22Rv1 (cell line): ENCODE data around the gene GPHN.

Source experiments
- ZFX ChIP-seq: fragments of 450-650 bp; IDR thresholded peaks from 2 replicates; pipeline ENCODE4 v1.6.1; 2017; ENCODE audit warnings: antibody characterized with exemption, borderline replicate concordance
- TF ChIP-seq, protein P1 (sequence below): fragments of 450-650 bp; IDR thresholded peaks from 2 replicates; pipeline ENCODE4 v1.5.1; 2017; ENCODE audit warnings: mild to moderate bottlenecking

DNA sequence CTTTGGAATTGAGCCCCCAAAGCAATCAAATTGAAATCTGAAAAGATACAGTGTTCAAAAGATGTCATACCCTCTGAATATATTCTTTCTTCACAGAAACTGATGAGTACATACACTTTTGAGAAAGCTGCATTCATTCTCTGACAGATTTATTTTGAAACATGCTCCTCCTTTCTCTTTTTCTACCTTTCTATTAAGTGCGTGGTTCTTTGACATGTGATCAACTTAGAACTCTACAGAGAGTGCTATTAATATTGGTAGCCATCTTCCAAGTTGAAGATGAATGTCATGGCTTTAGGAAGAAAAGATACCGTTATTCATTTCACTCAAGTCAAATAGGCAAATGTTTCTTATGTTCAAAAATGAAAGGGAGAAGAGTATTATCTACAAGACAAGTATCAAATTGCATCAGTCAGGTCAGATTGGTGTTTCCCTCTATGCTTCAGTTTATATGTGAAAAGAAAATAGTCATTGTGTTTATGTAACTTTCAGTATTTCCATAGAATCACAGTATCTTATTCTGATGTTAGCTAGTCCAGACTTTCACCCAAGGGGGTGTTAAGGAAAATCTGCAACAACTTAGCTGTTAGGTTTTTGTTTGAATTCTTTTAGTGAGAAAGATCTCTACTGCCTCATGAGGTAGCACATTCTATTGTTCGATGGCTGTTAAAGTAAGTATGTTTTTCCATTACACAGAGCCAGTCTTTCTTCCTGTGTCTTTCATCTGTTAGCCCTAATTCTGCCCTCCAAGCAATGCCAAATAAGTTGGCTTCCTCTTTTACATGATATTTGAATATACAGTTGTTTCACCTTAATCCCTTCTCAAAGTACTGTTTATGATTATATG, 625.9 kb downstream of the GPHN start:
- TF ChIP-seq, protein P1, sequence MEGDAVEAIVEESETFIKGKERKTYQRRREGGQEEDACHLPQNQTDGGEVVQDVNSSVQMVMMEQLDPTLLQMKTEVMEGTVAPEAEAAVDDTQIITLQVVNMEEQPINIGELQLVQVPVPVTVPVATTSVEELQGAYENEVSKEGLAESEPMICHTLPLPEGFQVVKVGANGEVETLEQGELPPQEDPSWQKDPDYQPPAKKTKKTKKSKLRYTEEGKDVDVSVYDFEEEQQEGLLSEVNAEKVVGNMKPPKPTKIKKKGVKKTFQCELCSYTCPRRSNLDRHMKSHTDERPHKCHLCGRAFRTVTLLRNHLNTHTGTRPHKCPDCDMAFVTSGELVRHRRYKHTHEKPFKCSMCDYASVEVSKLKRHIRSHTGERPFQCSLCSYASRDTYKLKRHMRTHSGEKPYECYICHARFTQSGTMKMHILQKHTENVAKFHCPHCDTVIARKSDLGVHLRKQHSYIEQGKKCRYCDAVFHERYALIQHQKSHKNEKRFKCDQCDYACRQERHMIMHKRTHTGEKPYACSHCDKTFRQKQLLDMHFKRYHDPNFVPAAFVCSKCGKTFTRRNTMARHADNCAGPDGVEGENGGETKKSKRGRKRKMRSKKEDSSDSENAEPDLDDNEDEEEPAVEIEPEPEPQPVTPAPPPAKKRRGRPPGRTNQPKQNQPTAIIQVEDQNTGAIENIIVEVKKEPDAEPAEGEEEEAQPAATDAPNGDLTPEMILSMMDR, result no peak
- TF ChIP-seq ZFX, result no peak
